Skin epidermis (tissue), 12 donors: ENCODE results near the gene ARMC7.
"Not testable (repeated sequence)": the region's sequence is repeated elsewhere in the genome, so short reads cannot be mapped to it uniquely, and the experiment has no call there.

Experiments used
- H3K27ac ChIP-seq, 21 experiments: fragments of 200-600 bp; sonication (generic) in 11 of 21; one replicate each; pipeline ENCODE4 v1.5.0; 2020; ENCODE audit warnings: mild to moderate bottlenecking in 3 of 21, inconsistent platforms in 2 of 21, moderate library complexity in 2 of 21
- H3K4me3 ChIP-seq, 7 experiments: fragments of 200-600 bp; sonication (generic) in 2 of 7; one replicate each; pipeline ENCODE4 v1.5.0; 2020; ENCODE audit warnings: inconsistent platforms in 2 of 7, mild to moderate bottlenecking in 2 of 7, moderate library complexity in 1 of 7

The ARMC7 gene

GRCh38 chr17:75124041-75124818 lies 14.5 kb downstream of the ARMC7 start:
- Histone ChIP-seq H3K27ac (peak overlapping the region in 20 of 21 experiments; percentile 62 to 90 (median 83)), H3K4me3 (no peak overlapping the region)

GRCh38 chr17:75124819-75125162 lies 15.0 kb downstream of the ARMC7 start:
- Histone ChIP-seq H3K27ac (peak overlapping the region in 20 of 21 experiments; percentile 52 to 90 (median 83)), H3K4me3 (no peak overlapping the region)

- no peak overlapping the region for H3K4me3 ChIP-seq
- peak overlapping the region in 7 of 21 experiments; percentile 83 to 90 (median 84) for H3K27ac ChIP-seq
These were observed 16.2 kb downstream of the ARMC7 start for GRCh38 chr17:75125984-75126383.

- no peak overlapping the region for H3K4me3 ChIP-seq
- H3K27ac ChIP-seq = peak overlapping the region in 1 of 21 experiments; percentile 21
These were observed 17.2 kb downstream of the ARMC7 start for GRCh38 chr17:75126954-75127353.

GRCh38 chr17:75127936-75128335 lies 18.2 kb downstream of the ARMC7 start:
- H3K27ac ChIP-seq = peak overlapping the region in 5 of 21 experiments; percentile 13 to 47 (median 40)
- H3K4me3 ChIP-seq = not testable (repeated sequence)

GRCh38 chr17:75128694-75129505 lies 19.1 kb downstream of the ARMC7 start:
- peak overlapping the region in 5 of 21 experiments; percentile 17 to 47 (median 40) for H3K27ac ChIP-seq

GRCh38 chr17:75129576-75129975 lies 19.8 kb downstream of the ARMC7 start:
- H3K27ac ChIP-seq = no peak overlapping the region
- H3K4me3 ChIP-seq = no peak overlapping the region

More at GRCh38 chr17:75128694-75129505, 19.1 kb downstream of the ARMC7 start:
- no peak overlapping the region for H3K4me3 ChIP-seq

GRCh38 chr17:75130059-75130631 lies 20.4 kb downstream of the ARMC7 start:
- H3K27ac ChIP-seq = peak overlapping the region in 10 of 21 experiments; percentile 92 to 99 (median 94)
- peak overlapping the region in 4 of 7 experiments; percentile 61 to 93 (median 84) for H3K4me3 ChIP-seq

GRCh38 chr17:75130632-75131277 lies 21.0 kb downstream of the ARMC7 start:
- H3K4me3 ChIP-seq = peak overlapping the region; percentile 61 to 93 (median 81)
- peak overlapping the region; percentile 42 to 99 (median 93) for H3K27ac ChIP-seq

- Histone ChIP-seq H3K4me3 (peak within 1 kb of the TSS; percentile 61 to 93 (median 81)), H3K27ac (peak within 1 kb of the TSS; percentile 42 to 99 (median 93))
These were observed 21.7 kb downstream of the ARMC7 start, which contains the start of gene NT5C for GRCh38 chr17:75131278-75132017. Gene NT5C (minus strand): TSS chr17:75131742. CDS start chr17:75131707, 35 bp downstream.

GRCh38 chr17:75132018-75133000 lies 22.5 kb downstream of the ARMC7 start:
- peak overlapping the region; percentile 61 to 93 (median 81) for H3K4me3 ChIP-seq
- peak overlapping the region; percentile 42 to 99 (median 93) for H3K27ac ChIP-seq

- H3K27ac ChIP-seq = no peak overlapping the region
- no peak overlapping the region for H3K4me3 ChIP-seq
These were observed 23.2 kb downstream of the ARMC7 start for GRCh38 chr17:75133001-75133400.

GRCh38 chr17:75133607-75134347 lies 24.0 kb downstream of the ARMC7 start:
- H3K4me3 ChIP-seq, H3K27ac ChIP-seq: not testable (repeated sequence)

GRCh38 chr17:75135452-75135851 lies 25.7 kb downstream of the ARMC7 start:
- Histone ChIP-seq H3K4me3 (no peak overlapping the region), H3K27ac (peak overlapping the region in 4 of 21 experiments; percentile 1 to 42 (median 10))

- peak overlapping the region in 3 of 21 experiments; percentile 17 to 42 (median 37) for H3K27ac ChIP-seq
These were observed 26.2 kb downstream of the ARMC7 start for GRCh38 chr17:75135946-75136345.

GRCh38 chr17:75137762-75138161 lies 28.0 kb downstream of the ARMC7 start:
- H3K4me3 ChIP-seq, H3K27ac ChIP-seq: not testable (repeated sequence)

More at GRCh38 chr17:75135946-75136345, 26.2 kb downstream of the ARMC7 start:
- no peak overlapping the region for H3K4me3 ChIP-seq

GRCh38 chr17:75138519-75138918 lies 28.8 kb downstream of the ARMC7 start:
- H3K4me3 ChIP-seq = no peak overlapping the region
- H3K27ac ChIP-seq = no peak overlapping the region
